ENCODE data around the gene GASK1B. TPM values are rescaled to one million over a fixed set of nuclear protein-coding genes. Genes with fewer than 3 reads are reported as not detected.

Gene GASK1B
- total and polyA plus RNA-seq, 2 of the 4 experiments (the other 2 are of a cell fraction): 4.1 to 5.4 TPM

GRCh38 chr4:158133551-158133950, 39.3 kb downstream of the GASK1B start:
- in situ Hi-C loops (cut with MboI; ENCODE audit: low sequenced_read_pairs): no loop called here
- POLR2A ChIA-PET (ENCODE audit: unreplicated experiment): no interaction called here
- no CpG with 5 or more reads among the region's 4 CpGs for WGBS, 2 experiments (ENCODE audit: extremely low coverage in 2 of 2, insufficient read length in 1 of 2)

More at GRCh38 chr4:158133551-158133950, 39.3 kb downstream of the GASK1B start:
- H3K14ac ChIP-seq (replicated peaks; ENCODE audit: low read depth, low read length): no peak overlapping the region
- no peak for DNase-seq
- H2BK15ac ChIP-seq (ENCODE audit: low read depth, low read length): no peak overlapping the region
- H3K27ac ChIP-seq (ENCODE audit: insufficient read depth, low read length): no peak overlapping the region
- CTCF ChIA-PET: no interaction called here
- no peak overlapping the region for H2BK120ac ChIP-seq (ENCODE audit: low read depth, low read length)
- no peak overlapping the region for H4K8ac ChIP-seq (ENCODE audit: low read depth in 2 of 2, low read length in 2 of 2)
- no peak overlapping the region for H3K56ac ChIP-seq (ENCODE audit: extremely low read depth, insufficient read depth, low read length)
- no peaks in the 10 kb centered on the region for H3K9me1 ChIP-seq (ENCODE audit: insufficient read depth, low read length)
- no peak overlapping the region for H4K5ac ChIP-seq (ENCODE audit: low read depth, low read length)
- H4K91ac ChIP-seq (ENCODE audit: insufficient read depth, low read depth, low read length): no peak overlapping the region
- H3K4ac ChIP-seq (ENCODE audit: low read depth, low read length): no peak overlapping the region
- H3K4me3 ChIP-seq (ENCODE audit: insufficient read depth, low read depth, low read length): no peak overlapping the region
- no peak overlapping the region for H2AFZ ChIP-seq (replicated peaks; ENCODE audit: low read length, poor library complexity)
- H3K36me3 ChIP-seq (ENCODE audit: control insufficient read depth, insufficient read depth, low read length): no peaks in the 10 kb centered on the region
- no peaks in the 10 kb centered on the region for H4K20me1 ChIP-seq (ENCODE audit: insufficient read depth, low read length)
- no peak overlapping the region for H3K18ac ChIP-seq (ENCODE audit: low read depth, low read length)
- H3K9me3 ChIP-seq (ENCODE audit: control insufficient read depth, insufficient read depth, low read length): no peaks in the 10 kb centered on the region
- TF ChIP-seq RAD21 (IDR thresholded peaks at IDR 0.05; ENCODE audit: low read length): no peak
- no peak for TF ChIP-seq FOS (IDR thresholded peaks at IDR 0.05; ENCODE audit: low read depth, low read length)
- TF ChIP-seq MXI1 (IDR thresholded peaks at IDR 0.05; ENCODE audit: borderline replicate concordance, low read depth, low read length): no peak
- TF ChIP-seq RCOR1 (IDR thresholded peaks at IDR 0.05; ENCODE audit: insufficient replicate concordance, low read length): no peak
- TF ChIP-seq MAZ (IDR thresholded peaks at IDR 0.05; ENCODE audit: borderline replicate concordance, low read depth, low read length): no peak
- TF ChIP-seq CTCF (conservative IDR thresholded peaks at IDR 0.05; ENCODE audit: low read depth, low read length): no peak
- no peak for TF ChIP-seq ELK1 (IDR thresholded peaks at IDR 0.05; ENCODE audit: borderline replicate concordance, low read depth, low read length)
- TF ChIP-seq CEBPB (IDR thresholded peaks at IDR 0.05; ENCODE audit: low read depth, low read length): no peak
- TF ChIP-seq POLR2A (IDR thresholded peaks at IDR 0.05; ENCODE audit: low read depth, low read length): no peak
- TF ChIP-seq BHLHE40 (IDR thresholded peaks at IDR 0.05; ENCODE audit: low read depth, low read length): no peak
- dilution Hi-C loops (cut with HindIII; ENCODE audit: low sequenced_read_pairs, unreplicated experiment): no loop called here
- no peak overlapping the region for H2AK5ac ChIP-seq (ENCODE audit: low read depth, low read length)
- no peak overlapping the region for H3K23ac ChIP-seq (ENCODE audit: low read depth, low read length)
- H3K79me1 ChIP-seq (ENCODE audit: low read depth in 1 of 2, low read length in 2 of 2): no peaks in the 10 kb centered on the region
- no peaks in the 10 kb centered on the region for H3K27me3 ChIP-seq (ENCODE audit: control insufficient read depth, insufficient read depth, low read length)
- BruUV-seq (replicated peaks): no TSS peak
- no peaks in the 10 kb centered on the region for H3K4me1 ChIP-seq (ENCODE audit: control insufficient read depth, insufficient read depth, low read length)
- no peak overlapping the region for H2AK9ac ChIP-seq (replicated peaks; ENCODE audit: low read depth, low read length, poor library complexity)
- intact Hi-C loops (cut with micrococcal nuclease): no loop called here
- ATAC-seq (ENCODE audit: low read depth): no peak
- no peak overlapping the region for H2BK20ac ChIP-seq (ENCODE audit: low read depth, low read length)
- no peak overlapping the region for H3K9ac ChIP-seq (ENCODE audit: low read depth, low read length)
- H2BK5ac ChIP-seq (ENCODE audit: low read depth, low read length, poor library complexity, severe bottlenecking): no peak overlapping the region
- H3K4me2 ChIP-seq (ENCODE audit: low read depth, low read length): no peak overlapping the region
